Peyer's patch (tissue), 4 donors: ENCODE data around the gene TTC9.

Source experiments
- CTCF ChIP-seq, 6 experiments: fragments of 450-650 bp in 4 of 6; fragments of 200-600 bp in 2 of 6; sonication (generic) in 1 of 6; IDR thresholded peaks; one replicate each; pipeline ENCODE4 v1.5.1; 2017 to 2019; ENCODE audit warnings: antibody characterized with exemption in 6 of 6, mild to moderate bottlenecking in 3 of 6, moderate library complexity in 1 of 6
- POLR2A ChIP-seq, 2 donors: fragments of 450-650 bp; IDR thresholded peaks; one replicate each; pipeline ENCODE4 v1.5.1; 2017; ENCODE audit warnings: antibody characterized with exemption in 2 of 2, mild to moderate bottlenecking in 2 of 2, moderate library complexity in 2 of 2

- no peak for TF ChIP-seq CTCF (IDR thresholded peaks at IDR 0.05)
- TF ChIP-seq POLR2A (IDR thresholded peaks at IDR 0.05), result no peak
Measured at GRCh38 chr14:70700955-70701585, 59.4 kb downstream of the TTC9 start.
